ENCODE data around the gene TNNI3K. TPM values are rescaled to one million over a fixed set of nuclear protein-coding genes. Genes with fewer than 3 reads are reported as not detected.

Gene TNNI3K
- total and polyA plus RNA-seq, 12 donors: 11.7 to 162 (median 95.6) TPM

DNA sequence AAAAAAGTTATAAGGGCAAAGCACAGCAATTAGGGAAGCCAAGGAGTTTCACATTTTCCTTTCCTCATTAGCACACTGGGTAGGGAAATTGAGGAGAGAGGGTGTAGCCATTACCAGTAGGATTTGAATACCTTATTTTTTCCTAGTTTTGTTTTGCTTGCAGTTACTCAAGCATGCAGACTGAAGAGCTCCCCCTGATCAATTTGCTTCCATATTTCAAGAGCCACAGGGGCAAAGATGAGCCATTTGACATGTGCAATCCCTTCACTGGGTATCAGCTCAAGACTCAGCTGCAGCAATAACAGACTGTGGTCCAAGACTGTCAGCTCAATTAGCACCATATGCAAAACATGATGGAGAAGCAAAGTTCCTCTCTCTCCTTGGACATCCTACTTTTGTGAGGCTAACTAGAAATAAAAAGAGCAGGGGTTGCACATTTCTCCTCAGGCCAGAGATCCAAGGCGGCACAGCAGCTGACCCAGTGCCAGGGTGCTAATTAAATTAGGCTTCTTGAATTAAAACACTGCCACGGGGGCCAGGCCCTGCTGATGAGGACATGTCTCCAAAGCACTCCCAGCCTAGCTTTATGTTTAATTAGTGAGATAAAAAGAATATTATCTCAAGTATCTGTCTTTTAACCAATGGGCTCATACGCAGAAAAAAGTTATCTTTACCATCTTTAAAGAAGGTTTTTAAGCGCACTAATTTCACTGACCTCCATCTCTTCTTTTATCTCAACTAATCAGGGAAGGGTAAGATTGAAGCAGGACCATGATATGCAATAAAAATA is 314.0 kb downstream of the TNNI3K start:
- no peak for ATAC-seq
- no peaks in the 10 kb centered on the region for H3K4me1 ChIP-seq
- no peak for DNase-seq
- no peaks in the 10 kb centered on the region for H3K27me3 ChIP-seq
- TF ChIP-seq, protein P1, sequence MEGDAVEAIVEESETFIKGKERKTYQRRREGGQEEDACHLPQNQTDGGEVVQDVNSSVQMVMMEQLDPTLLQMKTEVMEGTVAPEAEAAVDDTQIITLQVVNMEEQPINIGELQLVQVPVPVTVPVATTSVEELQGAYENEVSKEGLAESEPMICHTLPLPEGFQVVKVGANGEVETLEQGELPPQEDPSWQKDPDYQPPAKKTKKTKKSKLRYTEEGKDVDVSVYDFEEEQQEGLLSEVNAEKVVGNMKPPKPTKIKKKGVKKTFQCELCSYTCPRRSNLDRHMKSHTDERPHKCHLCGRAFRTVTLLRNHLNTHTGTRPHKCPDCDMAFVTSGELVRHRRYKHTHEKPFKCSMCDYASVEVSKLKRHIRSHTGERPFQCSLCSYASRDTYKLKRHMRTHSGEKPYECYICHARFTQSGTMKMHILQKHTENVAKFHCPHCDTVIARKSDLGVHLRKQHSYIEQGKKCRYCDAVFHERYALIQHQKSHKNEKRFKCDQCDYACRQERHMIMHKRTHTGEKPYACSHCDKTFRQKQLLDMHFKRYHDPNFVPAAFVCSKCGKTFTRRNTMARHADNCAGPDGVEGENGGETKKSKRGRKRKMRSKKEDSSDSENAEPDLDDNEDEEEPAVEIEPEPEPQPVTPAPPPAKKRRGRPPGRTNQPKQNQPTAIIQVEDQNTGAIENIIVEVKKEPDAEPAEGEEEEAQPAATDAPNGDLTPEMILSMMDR (IDR thresholded peaks at IDR 0.05): no peak
- H3K36me3 ChIP-seq: peaks cover 0 to 5% (median 0%) of the 10 kb centered on the region in 9 donors
- no peaks in the 10 kb centered on the region for H3K9me3 ChIP-seq
- intact Hi-C loops (cut with DNase I): no loop called here
- no peak overlapping the region for H3K27ac ChIP-seq
- WGBS, 2 donors: 71 to 75% methylated on average over 4 of the region's 4 CpGs
- no peak overlapping the region for H3K4me3 ChIP-seq

GRCh38 chr1:74549932-74550331 is 314.7 kb downstream of the TNNI3K start:
- TF ChIP-seq, protein P1 (IDR thresholded peaks at IDR 0.05): no peak
- intact Hi-C loops (cut with DNase I): no loop called here
- 89 to 93% methylated on average over 2 of the region's 2 CpGs for WGBS, 2 donors

GRCh38 chr1:74570797-74571492 is 335.8 kb downstream of the TNNI3K start:
- Histone ChIP-seq H3K27me3 (peaks cover 0 to 30% (median 13%) of the 10 kb centered on the region in 7 donors), H3K4me3 (no peak overlapping the region), H3K9me3 (no peaks in the 10 kb centered on the region), H3K27ac (no peak overlapping the region), H3K4me1 (no peaks in the 10 kb centered on the region), H3K36me3 (no peaks in the 10 kb centered on the region)
- intact Hi-C loops (cut with DNase I): no loop called here
- TF ChIP-seq, protein P1 (IDR thresholded peaks at IDR 0.05): no peak
- no peak for DNase-seq
- WGBS, 2 donors: 37 to 40% methylated on average over 14 of the region's 14 CpGs
- no peak for ATAC-seq

More at GRCh38 chr1:74549932-74550331, 314.7 kb downstream of the TNNI3K start:
- Histone ChIP-seq H3K27ac (no peak overlapping the region), H3K4me1 (no peaks in the 10 kb centered on the region), H3K27me3 (no peaks in the 10 kb centered on the region), H3K9me3 (no peaks in the 10 kb centered on the region), H3K36me3 (no peaks in the 10 kb centered on the region), H3K4me3 (no peak overlapping the region)
- ATAC-seq (no peak), DNase-seq (no peak)

GRCh38 chr1:74571493-74571800 is 336.3 kb downstream of the TNNI3K start:
- H3K36me3 ChIP-seq: no peaks in the 10 kb centered on the region
- 59 to 67% methylated on average over 8 of the region's 8 CpGs for WGBS, 2 donors
- no peaks in the 10 kb centered on the region for H3K9me3 ChIP-seq
- no peak overlapping the region for H3K27ac ChIP-seq
- no peak overlapping the region for H3K4me3 ChIP-seq
- intact Hi-C loops (cut with DNase I): no loop called here
- DNase-seq (no peak), ATAC-seq (no peak)
- peaks cover 0 to 30% (median 13%) of the 10 kb centered on the region in 7 donors for H3K27me3 ChIP-seq
- TF ChIP-seq, protein P1 (IDR thresholded peaks at IDR 0.05): no peak
- H3K4me1 ChIP-seq: no peaks in the 10 kb centered on the region

Data from heart right ventricle (tissue), 16 donors.